NCI-H2227 (cell line): Measurements from ENCODE around the gene CNOT1.
"Not testable (repeated sequence)": the region's sequence is repeated elsewhere in the genome, so short reads cannot be mapped to it uniquely, and the experiment has no call there.

Experiments
- DNase-seq: peaks from one replicate; lab custom pipeline; 2025; ENCODE audit not compliant: unreplicated experiment; lab: John Stamatoyannopoulos, UW

Gene CNOT1

GRCh38 chr16:58629733-58630640 lies at the start of gene CNOT1:
TSS of gene CNOT1 (minus strand) at chr16:58629826. CDS start at chr16:58599337, 30,489 bp downstream.
- peak; percentile 96 for DNase-seq

GRCh38 chr16:58678716-58679115 lies 49.1 kb upstream of the CNOT1 start:
- no peak for DNase-seq

- no peak for DNase-seq
Observed at GRCh38 chr16:58678269-58678668, 48.6 kb upstream of the CNOT1 start.

- DNase-seq, result no peak
Observed at GRCh38 chr16:58670946-58671583, 41.4 kb upstream of the CNOT1 start.

GRCh38 chr16:58670177-58670576 lies 40.6 kb upstream of the CNOT1 start:
- DNase-seq, result no peak

- DNase-seq, result no peak
Observed at GRCh38 chr16:58665200-58665599, 35.6 kb upstream of the CNOT1 start.

- peak; percentile 62 for DNase-seq
Observed at GRCh38 chr16:58661199-58661830, 31.7 kb upstream of the CNOT1 start.

- not testable (repeated sequence) for DNase-seq
Observed at GRCh38 chr16:58659911-58660310, 30.3 kb upstream of the CNOT1 start.

- no peak for DNase-seq
Observed at GRCh38 chr16:58658796-58659211, 29.2 kb upstream of the CNOT1 start.

GRCh38 chr16:58656899-58657298 lies 27.3 kb upstream of the CNOT1 start:
- no peak for DNase-seq

GRCh38 chr16:58655215-58655596 lies 25.6 kb upstream of the CNOT1 start:
- no peak for DNase-seq

GRCh38 chr16:58654560-58655214 lies 25.1 kb upstream of the CNOT1 start:
- DNase-seq, result no peak

GRCh38 chr16:58652741-58653140 lies 23.1 kb upstream of the CNOT1 start:
- DNase-seq, result peak; percentile 7

GRCh38 chr16:58651965-58652348 lies 22.3 kb upstream of the CNOT1 start:
- DNase-seq, result no peak

- DNase-seq, result no peak
Observed at GRCh38 chr16:58649707-58650106, 20.1 kb upstream of the CNOT1 start.

- DNase-seq, result no peak
Observed at GRCh38 chr16:58647107-58647506, 17.5 kb upstream of the CNOT1 start.

- no peak for DNase-seq
Observed at GRCh38 chr16:58644765-58645487, 15.3 kb upstream of the CNOT1 start.

GRCh38 chr16:58644108-58644507 lies 14.5 kb upstream of the CNOT1 start:
- no peak for DNase-seq

GRCh38 chr16:58640949-58641348 lies 11.3 kb upstream of the CNOT1 start:
- DNase-seq, result no peak

- DNase-seq, result no peak
Observed at GRCh38 chr16:58639836-58640235, 10.2 kb upstream of the CNOT1 start.

GRCh38 chr16:58639230-58639629 lies 9.6 kb upstream of the CNOT1 start:
- no peak for DNase-seq
